Large intestine (tissue), 3 donors: ENCODE results near the gene CA7. TPM values are rescaled to one million over a fixed set of nuclear protein-coding genes. Genes with fewer than 3 reads are reported as not detected.

Source experiments
- DNase-seq, 2 donors: peaks; one replicate each; pipeline versions ENCODE4 v3.0.0 to v3.0.0-alpha.2; 2013
- H3K27ac ChIP-seq: one replicate; pipeline ENCODE4 v1.5.1; 2013; ENCODE audit warnings: low read length
- H3K27me3 ChIP-seq: 2 replicates; pipeline ENCODE4 v1.6.1; 2013; ENCODE audit warnings: low read length; ENCODE audit not compliant: control insufficient read depth, insufficient read depth
- H3K36me3 ChIP-seq: 2 replicates; pipeline ENCODE4 v1.6.1; 2013; ENCODE audit warnings: low read length; ENCODE audit not compliant: control insufficient read depth, insufficient read depth
- H3K4me1 ChIP-seq: one replicate; pipeline ENCODE4 v1.6.1; 2013; ENCODE audit warnings: low read length; ENCODE audit not compliant: control insufficient read depth, insufficient read depth
- H3K4me3 ChIP-seq: one replicate; pipeline ENCODE4 v1.5.1; 2013; ENCODE audit warnings: low read length
- H3K9me3 ChIP-seq: one replicate; pipeline ENCODE4 v1.6.1; 2013; ENCODE audit warnings: mild to moderate bottlenecking, low read depth, low read length, moderate library complexity; ENCODE audit not compliant: control insufficient read depth
- WGBS: methylation state at CpG from one replicate; pipeline ENCODE4 v1.1.5; 2013; ENCODE audit warnings: low lambda C conversion rate; ENCODE audit not compliant: insufficient coverage; 5-methylcytosine and 5-hydroxymethylcytosine counted together
- polyA plus RNA-seq: library from polyadenylated mRNA; unstranded; fragments of 120-200 nt; gene quantifications from one replicate; pipeline ENCODE4 v1.2.1, GENCODE V29; 2013

The CA7 gene
- polyA plus RNA-seq, 1 donor = 12.1 TPM

GRCh38 chr16:66882702-66883101 is 38.5 kb downstream of the CA7 start:
- no peak overlapping the region for H3K27ac ChIP-seq
- WGBS = no CpG with 5 or more reads among the region's 3 CpGs
- peaks cover 5% of the 10 kb centered on the region for H3K9me3 ChIP-seq
- peaks cover 20% of the 10 kb centered on the region for H3K36me3 ChIP-seq
- H3K4me1 ChIP-seq = peaks cover 5% of the 10 kb centered on the region
- no peak for DNase-seq
- H3K27me3 ChIP-seq = no peaks in the 10 kb centered on the region
- H3K4me3 ChIP-seq = no peak overlapping the region

GRCh38 chr16:66885491-66885890 is 41.3 kb downstream of the CA7 start:
- H3K4me3 ChIP-seq = no peak overlapping the region
- DNase-seq = no peak
- H3K36me3 ChIP-seq = peaks cover 24% of the 10 kb centered on the region
- WGBS = no CpG with 5 or more reads among the region's 12 CpGs
- H3K4me1 ChIP-seq = peaks cover 5% of the 10 kb centered on the region
- peaks cover 5% of the 10 kb centered on the region for H3K9me3 ChIP-seq
- no peak overlapping the region for H3K27ac ChIP-seq
- H3K27me3 ChIP-seq = no peaks in the 10 kb centered on the region

GRCh38 chr16:66886321-66886720 is 42.1 kb downstream of the CA7 start:
- no peaks in the 10 kb centered on the region for H3K9me3 ChIP-seq
- H3K36me3 ChIP-seq = peaks cover 24% of the 10 kb centered on the region
- no peak overlapping the region for H3K4me3 ChIP-seq
- H3K4me1 ChIP-seq = peaks cover 5% of the 10 kb centered on the region
- no peak overlapping the region for H3K27ac ChIP-seq
- WGBS = 60% methylated on average over 1 of the region's 2 CpGs
- DNase-seq = no peak
- no peaks in the 10 kb centered on the region for H3K27me3 ChIP-seq

- no peak for DNase-seq
Observed at GRCh38 chr16:66886914-66887313, 42.7 kb downstream of the CA7 start.

GRCh38 chr16:66888647-66889615 is 44.7 kb downstream of the CA7 start:
- no peaks in the 10 kb centered on the region for H3K27me3 ChIP-seq
- H3K27ac ChIP-seq = no peak overlapping the region
- DNase-seq = no peak
- WGBS = 93% methylated on average over 2 of the region's 6 CpGs
- no peak overlapping the region for H3K4me3 ChIP-seq
- peaks cover 21% of the 10 kb centered on the region for H3K36me3 ChIP-seq
- no peaks in the 10 kb centered on the region for H3K4me1 ChIP-seq
- H3K9me3 ChIP-seq = no peaks in the 10 kb centered on the region

More at GRCh38 chr16:66886914-66887313, 42.7 kb downstream of the CA7 start:
- Histone ChIP-seq H3K27ac (no peak overlapping the region), H3K27me3 (no peaks in the 10 kb centered on the region), H3K4me3 (no peak overlapping the region), H3K9me3 (no peaks in the 10 kb centered on the region), H3K36me3 (peaks cover 24% of the 10 kb centered on the region), H3K4me1 (no peaks in the 10 kb centered on the region)
- 100% methylated on average over 1 of the region's 3 CpGs for WGBS

GRCh38 chr16:66889622-66890021 is 45.4 kb downstream of the CA7 start:
- Histone ChIP-seq H3K9me3 (no peaks in the 10 kb centered on the region), H3K27ac (no peak overlapping the region), H3K27me3 (no peaks in the 10 kb centered on the region), H3K4me1 (no peaks in the 10 kb centered on the region), H3K36me3 (peaks cover 16% of the 10 kb centered on the region), H3K4me3 (no peak overlapping the region)
- WGBS = no CpG with 5 or more reads among the region's 4 CpGs
- DNase-seq = no peak

GRCh38 chr16:66890799-66891198 is 46.6 kb downstream of the CA7 start:
- 100% methylated on average over 1 of the region's 2 CpGs for WGBS
- DNase-seq = no peak
- no peaks in the 10 kb centered on the region for H3K27me3 ChIP-seq
- H3K4me3 ChIP-seq = no peak overlapping the region
- H3K36me3 ChIP-seq = peaks cover 6% of the 10 kb centered on the region
- peaks cover 6% of the 10 kb centered on the region for H3K4me1 ChIP-seq
- H3K9me3 ChIP-seq = no peaks in the 10 kb centered on the region
- no peak overlapping the region for H3K27ac ChIP-seq

- WGBS = no CpG with 5 or more reads among the region's 4 CpGs
- H3K36me3 ChIP-seq = peaks cover 4% of the 10 kb centered on the region
Observed at GRCh38 chr16:66891360-66891759, 47.1 kb downstream of the CA7 start.

GRCh38 chr16:66891797-66892196 is 47.6 kb downstream of the CA7 start:
- H3K9me3 ChIP-seq = no peaks in the 10 kb centered on the region
- H3K4me3 ChIP-seq = no peak overlapping the region
- DNase-seq = no peak
- H3K4me1 ChIP-seq = peaks cover 15% of the 10 kb centered on the region
- peaks cover 4% of the 10 kb centered on the region for H3K36me3 ChIP-seq
- WGBS = no CpG with 5 or more reads among the region's 6 CpGs
- no peaks in the 10 kb centered on the region for H3K27me3 ChIP-seq
- no peak overlapping the region for H3K27ac ChIP-seq

More at GRCh38 chr16:66891360-66891759, 47.1 kb downstream of the CA7 start:
- no peaks in the 10 kb centered on the region for H3K27me3 ChIP-seq
- DNase-seq = no peak
- peaks cover 11% of the 10 kb centered on the region for H3K4me1 ChIP-seq
- H3K27ac ChIP-seq = no peak overlapping the region
- no peak overlapping the region for H3K4me3 ChIP-seq
- H3K9me3 ChIP-seq = no peaks in the 10 kb centered on the region

- Histone ChIP-seq H3K27ac (no peak overlapping the region), H3K27me3 (no peaks in the 10 kb centered on the region), H3K36me3 (no peaks in the 10 kb centered on the region), H3K4me1 (peaks cover 22% of the 10 kb centered on the region), H3K4me3 (no peak overlapping the region), H3K9me3 (no peaks in the 10 kb centered on the region)
- no CpG with 5 or more reads among the region's 2 CpGs for WGBS
- no peak for DNase-seq
Observed at GRCh38 chr16:66894055-66894454, 49.8 kb downstream of the CA7 start.
